22Rv1 (cell line): ENCODE measurements around the gene E2F8.

Source experiments
- CTCF ChIP-seq: fragments of 450-650 bp; IDR thresholded peaks from 2 replicates; pipeline ENCODE4 v1.5.1; 2017; ENCODE audit warnings: mild to moderate bottlenecking
- ZFX ChIP-seq: fragments of 450-650 bp; IDR thresholded peaks from 2 replicates; pipeline ENCODE4 v1.6.1; 2017; ENCODE audit warnings: antibody characterized with exemption, borderline replicate concordance

- TF ChIP-seq CTCF (no peak), ZFX (no peak)
Observed at GRCh38 chr11:19216021-19216420, 24.7 kb downstream of the E2F8 start.
